ENCODE data around the gene L3MBTL2.

The L3MBTL2 gene

GRCh38 chr22:41181349-41182241 is 23.5 kb upstream of the L3MBTL2 start:
- DNase-seq (ENCODE audit: insufficient read length), result no peak
- no peak for FAIRE-seq
- TF ChIP-seq TAF1 (IDR thresholded peaks at IDR 0.05; ENCODE audit: borderline replicate concordance, low read depth, low read length) (no peak), POLR2A (IDR thresholded peaks at IDR 0.05; ENCODE audit: low read depth, low read length) (no peak), POLR2AphosphoS5 (IDR thresholded peaks at IDR 0.05; ENCODE audit: low read depth, low read length) (peak; percentile 41; the same call in 1 of the 2 replicates)

DNA sequence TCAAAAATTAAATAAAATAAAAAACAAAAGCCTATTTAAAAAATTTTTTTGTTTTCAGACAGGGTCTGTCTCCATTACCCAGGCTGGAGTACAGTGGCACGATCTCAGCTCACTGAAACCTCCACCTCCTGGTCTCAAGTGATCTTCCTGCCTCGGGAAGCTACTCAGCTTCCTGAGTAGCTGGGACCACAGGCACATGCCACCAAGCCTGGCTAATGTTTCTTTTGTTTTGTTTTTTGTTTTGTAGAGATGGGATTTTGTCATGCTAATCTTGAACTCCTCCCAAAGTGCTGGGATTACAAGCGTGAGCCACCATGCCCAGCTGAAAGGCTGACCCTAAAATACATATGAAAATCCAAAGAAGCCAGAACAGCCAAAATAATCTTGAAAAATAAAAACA is 20.4 kb upstream of the L3MBTL2 start:
- FAIRE-seq (no peak), DNase-seq (ENCODE audit: insufficient read length) (no peak)
- no peak for TF ChIP-seq POLR2AphosphoS5 (IDR thresholded peaks at IDR 0.05; ENCODE audit: low read depth, low read length)
- TF ChIP-seq TAF1 (IDR thresholded peaks at IDR 0.05; ENCODE audit: borderline replicate concordance, low read depth, low read length), result no peak
- TF ChIP-seq POLR2A (IDR thresholded peaks at IDR 0.05; ENCODE audit: low read depth, low read length), result no peak

DNA sequence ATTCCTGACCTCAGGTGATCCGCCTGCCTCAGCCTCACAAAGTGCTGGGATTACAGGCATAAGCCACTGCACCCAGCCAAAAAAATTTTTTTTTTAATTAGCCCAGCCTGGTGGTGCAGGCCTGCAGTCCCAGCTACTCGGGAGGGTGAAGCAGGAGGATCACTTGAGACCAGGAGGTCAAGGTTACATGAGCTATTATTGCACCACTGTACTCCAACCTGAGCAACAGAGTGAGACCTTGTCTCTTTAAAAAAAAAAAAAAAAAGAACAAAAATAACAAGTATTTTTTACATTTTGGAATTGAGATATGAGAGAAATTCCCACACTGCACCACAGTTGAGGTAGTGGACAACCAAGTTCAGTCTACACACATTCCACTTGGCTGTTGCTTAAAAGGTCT is 13.6 kb upstream of the L3MBTL2 start:
- TF ChIP-seq POLR2AphosphoS5 (IDR thresholded peaks at IDR 0.05; ENCODE audit: low read depth, low read length) (no peak), TAF1 (IDR thresholded peaks at IDR 0.05; ENCODE audit: borderline replicate concordance, low read depth, low read length) (no peak), POLR2A (IDR thresholded peaks at IDR 0.05; ENCODE audit: low read depth, low read length) (no peak)
- FAIRE-seq, result no peak

GRCh38 chr22:41193829-41194228 is 11.3 kb upstream of the L3MBTL2 start:
- FAIRE-seq, result no peak
- DNase-seq (ENCODE audit: insufficient read length), result no peak
- TF ChIP-seq POLR2AphosphoS5 (IDR thresholded peaks at IDR 0.05; ENCODE audit: low read depth, low read length), result no peak
- no peak for TF ChIP-seq POLR2A (IDR thresholded peaks at IDR 0.05; ENCODE audit: low read depth, low read length)
- TF ChIP-seq TAF1 (IDR thresholded peaks at IDR 0.05; ENCODE audit: borderline replicate concordance, low read depth, low read length), result no peak

More for the DNA sequence above, 13.6 kb upstream of the L3MBTL2 start:
- no peak for DNase-seq (ENCODE audit: insufficient read length)

DNA sequence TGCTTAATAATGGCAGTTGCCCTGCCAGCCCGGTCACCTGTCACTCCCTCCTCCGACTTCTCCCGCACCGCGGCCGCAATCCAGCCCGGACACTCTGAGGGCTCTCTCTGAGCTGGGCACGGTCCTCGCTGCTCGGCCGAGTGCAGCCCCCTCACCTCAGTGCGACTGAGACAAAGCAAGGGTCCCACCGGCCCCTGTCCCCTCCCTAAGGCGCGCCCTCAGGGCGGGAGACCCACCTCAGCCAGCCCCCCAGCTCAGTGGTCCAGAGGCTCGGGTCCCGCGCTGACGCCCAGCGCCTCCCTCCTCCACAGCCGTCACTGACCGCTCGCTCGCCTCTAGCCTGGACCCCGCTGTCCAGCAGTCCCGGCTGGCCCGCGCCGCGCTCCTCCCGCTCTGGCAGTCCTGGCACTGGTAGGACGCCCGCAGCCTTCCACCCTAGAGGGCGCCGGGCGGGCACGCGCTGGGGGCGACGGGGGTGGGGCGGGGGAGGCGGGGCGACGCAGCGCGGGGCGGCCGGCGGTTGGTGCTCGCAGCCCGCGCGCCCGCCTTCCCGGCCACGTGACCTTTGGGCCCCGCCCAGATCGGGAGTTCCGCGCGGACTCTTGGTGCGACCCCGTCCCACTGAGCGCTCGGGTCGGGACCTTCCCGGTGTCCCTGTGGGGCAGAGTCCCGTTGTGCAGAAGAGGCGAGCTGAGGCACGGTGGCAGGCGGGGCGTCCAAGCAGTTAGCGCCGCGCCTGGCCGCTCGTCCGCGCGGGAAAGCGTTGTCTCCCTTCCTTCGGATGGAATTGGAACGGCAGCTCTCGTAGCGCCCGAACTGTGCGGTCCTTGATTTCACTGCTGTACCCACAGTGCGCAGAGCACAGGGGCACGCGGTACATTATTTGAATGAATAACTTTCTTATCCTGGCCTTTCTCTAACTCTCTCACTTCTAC is 7.8 kb upstream of the L3MBTL2 start:
- peak; percentile 89 for DNase-seq (ENCODE audit: insufficient read length)

DNA sequence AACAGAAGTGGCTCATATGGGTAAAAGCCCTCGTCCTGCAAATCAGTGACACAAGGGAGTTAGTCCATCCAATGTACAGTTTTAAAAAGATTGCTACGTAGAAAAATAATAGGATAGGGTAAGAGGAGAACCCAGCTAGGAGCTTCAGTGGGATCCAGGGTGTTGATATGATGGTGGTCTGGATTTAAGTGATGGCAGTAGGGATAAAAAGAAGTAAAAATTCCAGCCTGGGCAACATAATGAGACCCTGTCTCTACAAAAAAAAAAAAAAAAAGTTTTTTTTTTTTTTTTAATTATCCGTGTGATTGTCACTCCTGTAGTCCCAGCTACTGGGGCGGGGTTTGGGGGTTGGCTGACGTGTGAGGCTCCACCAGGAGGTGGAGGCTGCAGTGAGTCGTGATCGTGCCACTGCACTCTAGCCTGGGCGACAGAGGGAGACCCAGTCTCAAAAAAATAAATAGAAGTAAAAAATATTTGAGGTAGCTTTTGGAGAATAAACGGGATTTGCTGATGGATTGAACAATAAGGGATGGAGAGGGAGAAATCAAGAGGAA is 7.0 kb upstream of the L3MBTL2 start:
- TF ChIP-seq TAF1 (IDR thresholded peaks at IDR 0.05; ENCODE audit: borderline replicate concordance, low read depth, low read length), result no peak
- TF ChIP-seq POLR2AphosphoS5 (IDR thresholded peaks at IDR 0.05; ENCODE audit: low read depth, low read length), result no peak
- TF ChIP-seq POLR2A (IDR thresholded peaks at IDR 0.05; ENCODE audit: low read depth, low read length), result no peak
- DNase-seq (ENCODE audit: insufficient read length), result no peak
- peak; percentile 82 for FAIRE-seq

More for the DNA sequence above, 7.8 kb upstream of the L3MBTL2 start:
- FAIRE-seq, result peak; percentile 90
- TF ChIP-seq TAF1 (IDR thresholded peaks at IDR 0.05; ENCODE audit: borderline replicate concordance, low read depth, low read length) (no peak), POLR2A (IDR thresholded peaks at IDR 0.05; ENCODE audit: low read depth, low read length) (no peak), POLR2AphosphoS5 (IDR thresholded peaks at IDR 0.05; ENCODE audit: low read depth, low read length) (no peak)

- FAIRE-seq (no peak), DNase-seq (ENCODE audit: insufficient read length) (no peak)
- no peak for TF ChIP-seq POLR2A (IDR thresholded peaks at IDR 0.05; ENCODE audit: low read depth, low read length)
- no peak for TF ChIP-seq POLR2AphosphoS5 (IDR thresholded peaks at IDR 0.05; ENCODE audit: low read depth, low read length)
- no peak for TF ChIP-seq TAF1 (IDR thresholded peaks at IDR 0.05; ENCODE audit: borderline replicate concordance, low read depth, low read length)
Measured at GRCh38 chr22:41201141-41201540, 4.0 kb upstream of the L3MBTL2 start.

DNA sequence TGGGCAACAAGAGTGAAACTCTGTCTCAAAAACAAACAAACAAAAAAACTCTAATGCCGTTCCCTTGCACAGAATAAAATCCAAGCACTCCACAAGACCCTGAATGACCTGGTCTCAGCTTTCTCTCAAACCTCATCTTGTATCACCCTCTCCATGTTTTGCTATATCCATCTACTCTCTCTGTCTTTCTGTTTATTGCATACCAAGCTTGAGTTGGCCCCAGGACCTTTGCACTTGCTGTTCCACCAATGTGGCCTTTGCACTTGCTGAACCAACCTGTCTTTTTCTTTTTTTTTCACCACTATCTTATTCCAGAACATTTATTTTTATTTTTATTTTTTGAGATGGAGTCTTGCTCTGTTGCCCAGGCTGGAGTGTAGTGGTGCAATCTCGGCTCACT is 2.0 kb upstream of the L3MBTL2 start:
- no peak for FAIRE-seq
- no peak for DNase-seq (ENCODE audit: insufficient read length)
- TF ChIP-seq POLR2AphosphoS5 (IDR thresholded peaks at IDR 0.05; ENCODE audit: low read depth, low read length) (no peak), POLR2A (IDR thresholded peaks at IDR 0.05; ENCODE audit: low read depth, low read length) (no peak), TAF1 (IDR thresholded peaks at IDR 0.05; ENCODE audit: borderline replicate concordance, low read depth, low read length) (no peak)

- FAIRE-seq, result no peak
Measured at GRCh38 chr22:41204066-41204465, 1.0 kb upstream of the L3MBTL2 start.

DNA sequence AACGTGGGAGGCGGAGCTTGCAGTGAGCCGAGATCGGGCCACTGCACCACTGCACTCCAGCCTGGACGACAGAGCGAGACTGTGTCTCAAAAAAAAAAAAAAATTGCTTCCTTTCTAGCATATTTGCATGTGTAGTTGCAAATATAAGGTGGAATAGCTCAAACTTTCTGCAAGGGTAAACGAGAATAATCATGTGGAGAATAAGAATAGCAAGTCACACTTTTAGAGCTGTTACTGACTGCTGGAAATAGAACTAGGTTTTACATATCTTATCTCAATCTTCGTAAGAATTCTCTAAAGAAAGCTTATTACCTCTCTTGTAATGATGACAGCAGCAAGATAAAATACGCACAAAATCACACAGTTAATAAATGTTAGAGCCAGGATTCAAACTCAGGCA is 1.6 kb downstream of the L3MBTL2 start:
- DNase-seq (ENCODE audit: insufficient read length) (no peak), FAIRE-seq (no peak)
- TF ChIP-seq POLR2A (IDR thresholded peaks at IDR 0.05; ENCODE audit: low read depth, low read length) (no peak), POLR2AphosphoS5 (IDR thresholded peaks at IDR 0.05; ENCODE audit: low read depth, low read length) (no peak), TAF1 (IDR thresholded peaks at IDR 0.05; ENCODE audit: borderline replicate concordance, low read depth, low read length) (no peak)

More at GRCh38 chr22:41204066-41204465, 1.0 kb upstream of the L3MBTL2 start:
- no peak for DNase-seq (ENCODE audit: insufficient read length)
- TF ChIP-seq TAF1 (IDR thresholded peaks at IDR 0.05; ENCODE audit: borderline replicate concordance, low read depth, low read length), result no peak
- TF ChIP-seq POLR2AphosphoS5 (IDR thresholded peaks at IDR 0.05; ENCODE audit: low read depth, low read length), result no peak
- no peak for TF ChIP-seq POLR2A (IDR thresholded peaks at IDR 0.05; ENCODE audit: low read depth, low read length)

DNA sequence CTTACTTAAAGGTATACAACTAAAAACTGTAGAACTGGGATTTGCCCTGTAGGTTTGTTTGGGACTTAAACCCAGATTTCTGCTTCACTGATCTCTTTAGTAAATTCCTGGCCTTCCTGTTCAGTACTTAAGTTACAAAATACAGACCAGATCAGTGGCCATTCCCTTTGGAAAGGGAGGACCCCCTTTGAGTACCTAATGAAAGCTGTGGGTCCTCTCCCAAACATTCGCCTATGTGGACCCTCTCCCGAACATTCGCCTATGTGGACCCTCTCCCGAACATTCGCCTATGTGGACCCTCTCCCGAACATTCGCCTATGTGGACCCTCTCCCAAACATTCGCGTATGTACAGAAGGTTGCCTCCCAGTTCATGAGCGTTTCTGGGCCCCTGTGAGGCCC is 10.3 kb downstream of the L3MBTL2 start:
- no peak for DNase-seq (ENCODE audit: insufficient read length)
- no peak for FAIRE-seq
- TF ChIP-seq POLR2AphosphoS5 (IDR thresholded peaks at IDR 0.05; ENCODE audit: low read depth, low read length), result no peak
- TF ChIP-seq TAF1 (IDR thresholded peaks at IDR 0.05; ENCODE audit: borderline replicate concordance, low read depth, low read length), result no peak
- no peak for TF ChIP-seq POLR2A (IDR thresholded peaks at IDR 0.05; ENCODE audit: low read depth, low read length)
